ENCODE data around the gene NPLOC4. TPM values are rescaled to one million over a fixed set of nuclear protein-coding genes. Genes with fewer than 3 reads are reported as not detected.
A peak's percentile ranks its signal among the peaks of the same experiment; 100 is the strongest.
"Not testable (repeated sequence)": the region's sequence is repeated elsewhere in the genome, so short reads cannot be mapped to it uniquely, and the experiment has no call there.

NPLOC4 gene
- total RNA-seq, 1 experiment from 2014 or later = 131 TPM

DNA sequence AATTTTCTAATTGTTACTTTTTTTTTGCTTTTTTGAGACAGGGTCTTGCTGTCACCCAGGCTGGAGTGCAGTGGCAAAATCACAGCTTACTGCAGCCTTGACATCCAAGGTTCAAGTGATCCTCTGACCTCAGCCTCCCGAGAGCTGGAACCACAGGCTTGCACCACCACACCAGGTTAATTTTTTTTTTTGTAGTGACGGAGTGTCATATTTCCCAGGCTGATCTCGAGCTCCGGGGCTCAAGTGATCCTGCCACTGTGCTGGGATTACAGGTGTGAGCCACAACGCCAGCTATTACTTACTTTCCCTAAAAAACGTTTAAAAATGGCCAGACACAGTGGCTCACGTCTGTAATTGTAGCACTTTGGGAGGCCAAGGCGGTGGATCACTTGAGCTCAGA, 6.6 kb downstream of the NPLOC4 start:
- H3K4me1 ChIP-seq = no peaks in the 10 kb centered on the region

GRCh38 chr17:81621494-81622130, 15.3 kb downstream of the NPLOC4 start:
- no peak for DNase-seq
- H3K36me3 ChIP-seq = peaks cover 88% of the 10 kb centered on the region
- H3K27ac ChIP-seq = no peak overlapping the region

More for the DNA sequence above, 6.6 kb downstream of the NPLOC4 start:
- Histone ChIP-seq H3K9me3 (replicated peaks) (no peaks in the 10 kb centered on the region), H3K27ac (no peak overlapping the region), H3K27me3 (no peaks in the 10 kb centered on the region), H3K4me3 (no peak overlapping the region), H3K36me3 (peaks cover 63% of the 10 kb centered on the region)
- no peak for DNase-seq

DNA sequence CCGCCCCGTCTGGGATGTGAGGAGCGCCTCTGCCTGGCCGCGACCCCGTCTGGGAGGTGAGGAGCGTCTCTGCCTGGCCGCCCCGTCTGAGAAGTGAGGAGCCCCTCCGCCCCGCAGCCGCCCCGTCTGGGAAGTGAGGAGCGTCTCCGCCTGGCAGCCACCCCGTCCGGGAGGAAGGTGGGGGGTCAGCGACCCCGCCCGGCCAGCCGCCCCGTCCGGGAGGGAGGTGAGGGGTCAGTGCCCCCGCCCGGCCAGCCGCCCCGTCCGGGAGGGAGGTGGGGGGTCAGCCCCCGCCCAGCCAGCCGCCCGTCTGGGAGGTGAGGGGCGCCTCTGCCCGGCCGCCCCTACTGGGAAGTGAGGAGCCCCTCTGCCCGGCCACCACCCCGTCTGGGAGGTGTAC, 18.6 kb downstream of the NPLOC4 start:
- peaks cover 83% of the 10 kb centered on the region for H3K36me3 ChIP-seq
- H3K4me3 ChIP-seq; H3K9me3 ChIP-seq (replicated peaks); H3K4me1 ChIP-seq; H3K27me3 ChIP-seq; DNase-seq; H3K27ac ChIP-seq: not testable (repeated sequence)

More at GRCh38 chr17:81621494-81622130, 15.3 kb downstream of the NPLOC4 start:
- H3K4me1 ChIP-seq = no peaks in the 10 kb centered on the region
- H3K27me3 ChIP-seq = no peaks in the 10 kb centered on the region
- H3K9me3 ChIP-seq (replicated peaks) = no peaks in the 10 kb centered on the region
- H3K4me3 ChIP-seq = no peak overlapping the region

GRCh38 chr17:81616877-81617276, 20.0 kb downstream of the NPLOC4 start:
- no peak for DNase-seq
- Histone ChIP-seq H3K9me3 (replicated peaks) (no peaks in the 10 kb centered on the region), H3K27me3 (no peaks in the 10 kb centered on the region), H3K4me3 (no peak overlapping the region), H3K36me3 (peaks cover 83% of the 10 kb centered on the region), H3K4me1 (peaks cover 3% of the 10 kb centered on the region; the same call in 1 of the 2 replicates), H3K27ac (no peak overlapping the region)

GRCh38 chr17:81615401-81615930, 21.4 kb downstream of the NPLOC4 start:
- H3K9me3 ChIP-seq (replicated peaks) = no peaks in the 10 kb centered on the region
- H3K36me3 ChIP-seq = peaks cover 77% of the 10 kb centered on the region
- H3K4me3 ChIP-seq = no peak overlapping the region
- no peaks in the 10 kb centered on the region for H3K27me3 ChIP-seq
- no peak for DNase-seq
- no peak overlapping the region for H3K27ac ChIP-seq
- H3K4me1 ChIP-seq = peaks cover 3% of the 10 kb centered on the region; the same call in 1 of the 2 replicates

DNA sequence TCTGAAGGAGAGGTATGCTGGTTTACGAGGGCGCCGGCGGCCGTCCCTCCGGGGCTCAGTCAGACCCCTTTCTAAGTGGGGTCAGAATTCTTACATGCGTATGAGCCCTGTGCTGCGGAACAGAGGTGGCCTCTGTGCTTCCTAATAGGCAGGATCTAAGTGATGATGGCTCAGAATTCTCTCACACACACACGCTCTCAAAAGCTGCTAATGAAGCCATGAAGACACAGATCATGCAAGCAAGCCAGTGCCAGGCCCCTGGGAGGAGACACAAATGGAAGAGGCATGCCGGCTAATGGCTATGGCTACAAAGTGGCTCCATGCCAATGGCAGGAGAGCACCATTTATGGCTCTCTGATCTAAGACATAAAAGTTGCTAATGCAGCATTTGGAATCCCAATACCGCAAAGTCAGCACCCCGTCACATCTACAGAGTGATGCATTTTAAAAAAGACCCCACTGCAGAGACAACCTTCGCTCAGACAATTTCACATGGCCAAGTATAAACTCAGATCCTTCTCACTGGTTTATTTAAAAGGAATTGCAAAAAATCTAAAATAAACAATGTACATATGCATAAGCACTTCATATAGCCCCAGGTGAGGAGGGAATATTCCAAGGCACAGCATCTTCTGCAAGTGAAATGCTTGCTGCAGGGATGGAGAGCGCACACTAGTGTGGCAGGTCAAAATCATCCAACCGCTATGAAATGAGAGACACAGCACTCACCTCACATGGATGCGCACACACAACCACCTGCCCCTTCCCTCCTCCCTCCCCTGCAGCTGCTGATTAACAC, 24.5 kb downstream of the NPLOC4 start:
- peaks cover 87% of the 10 kb centered on the region for H3K36me3 ChIP-seq
- H3K9me3 ChIP-seq (replicated peaks) = no peaks in the 10 kb centered on the region
- H3K27ac ChIP-seq = no peak overlapping the region
- no peaks in the 10 kb centered on the region for H3K27me3 ChIP-seq
- H3K4me3 ChIP-seq = no peak overlapping the region
- peaks cover 3% of the 10 kb centered on the region; the same call in 1 of the 2 replicates for H3K4me1 ChIP-seq
- no peak for DNase-seq

DNA sequence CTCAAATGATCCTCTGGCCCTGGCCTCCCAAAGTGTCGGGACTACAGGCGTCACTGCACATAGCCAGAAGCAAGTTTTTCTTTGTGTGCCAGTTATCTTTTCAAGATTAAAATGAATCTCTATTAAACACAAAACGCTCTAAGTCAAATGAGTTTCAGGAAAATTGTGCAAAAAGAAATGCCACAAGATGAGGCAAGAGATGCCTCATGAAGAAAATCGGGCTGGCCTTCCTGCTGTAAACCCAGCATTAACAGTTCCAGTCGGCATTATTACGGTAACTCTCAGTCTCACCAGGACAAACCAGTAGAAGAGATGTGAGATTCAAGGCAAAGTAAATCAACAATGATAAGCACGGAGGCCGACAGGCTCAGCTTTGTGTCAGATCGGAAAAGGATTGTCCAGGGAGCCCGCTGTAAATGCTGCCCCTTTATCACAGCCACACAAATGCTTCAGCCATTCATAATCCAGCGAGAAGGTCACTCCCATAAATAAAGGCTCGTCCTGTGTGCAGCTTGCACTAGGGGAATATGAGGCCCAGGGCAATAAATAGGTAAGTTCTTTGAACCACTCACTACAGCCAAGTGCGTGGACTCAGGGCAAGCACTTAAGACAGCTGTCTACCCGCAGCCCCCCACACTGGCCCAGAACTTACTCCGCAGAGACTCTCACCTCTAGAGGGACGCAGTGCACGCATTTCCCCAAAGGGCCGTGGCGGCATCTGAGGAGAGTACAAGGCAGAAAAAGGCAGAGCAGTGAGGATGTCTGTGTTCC, 27.2 kb downstream of the NPLOC4 start:
- no peaks in the 10 kb centered on the region for H3K9me3 ChIP-seq (replicated peaks)
- no peaks in the 10 kb centered on the region for H3K27me3 ChIP-seq
- H3K4me1 ChIP-seq = peaks cover 3% of the 10 kb centered on the region; the same call in 1 of the 2 replicates
- no peak overlapping the region for H3K27ac ChIP-seq
- peaks cover 90% of the 10 kb centered on the region for H3K36me3 ChIP-seq
- no peak overlapping the region for H3K4me3 ChIP-seq
- no peak for DNase-seq

- Histone ChIP-seq H3K4me3 (no peak overlapping the region), H3K36me3 (peaks cover 91% of the 10 kb centered on the region), H3K4me1 (no peaks in the 10 kb centered on the region), H3K27ac (no peak overlapping the region), H3K9me3 (replicated peaks) (no peaks in the 10 kb centered on the region), H3K27me3 (no peaks in the 10 kb centered on the region)
- no peak for DNase-seq
Observed at GRCh38 chr17:81608605-81609004, 28.3 kb downstream of the NPLOC4 start.

- Histone ChIP-seq H3K27ac (no peak overlapping the region), H3K4me3 (no peak overlapping the region), H3K9me3 (replicated peaks) (no peaks in the 10 kb centered on the region), H3K27me3 (no peaks in the 10 kb centered on the region), H3K36me3 (peaks cover 91% of the 10 kb centered on the region), H3K4me1 (no peaks in the 10 kb centered on the region)
- DNase-seq = no peak
Observed at GRCh38 chr17:81608082-81608481, 28.8 kb downstream of the NPLOC4 start.

DNA sequence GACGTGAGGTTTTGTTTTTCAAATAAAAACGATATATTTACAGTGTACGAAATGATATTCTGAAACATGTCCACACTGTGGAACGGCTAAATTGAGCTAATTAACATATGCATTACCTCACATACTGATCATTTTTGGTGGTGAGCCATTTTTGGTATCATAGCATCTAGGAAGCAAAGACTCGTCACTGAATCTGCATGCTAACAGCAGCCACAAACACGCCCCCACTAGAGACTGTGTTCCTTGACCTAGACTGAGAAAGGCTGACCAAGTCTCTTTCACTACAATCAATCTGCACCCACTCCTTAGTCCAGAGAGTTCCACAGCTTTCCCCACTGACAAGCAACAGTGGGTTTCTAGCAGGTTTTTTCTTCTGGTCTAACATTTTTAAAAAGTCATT, 29.5 kb downstream of the NPLOC4 start:
- DNase-seq = no peak

DNA sequence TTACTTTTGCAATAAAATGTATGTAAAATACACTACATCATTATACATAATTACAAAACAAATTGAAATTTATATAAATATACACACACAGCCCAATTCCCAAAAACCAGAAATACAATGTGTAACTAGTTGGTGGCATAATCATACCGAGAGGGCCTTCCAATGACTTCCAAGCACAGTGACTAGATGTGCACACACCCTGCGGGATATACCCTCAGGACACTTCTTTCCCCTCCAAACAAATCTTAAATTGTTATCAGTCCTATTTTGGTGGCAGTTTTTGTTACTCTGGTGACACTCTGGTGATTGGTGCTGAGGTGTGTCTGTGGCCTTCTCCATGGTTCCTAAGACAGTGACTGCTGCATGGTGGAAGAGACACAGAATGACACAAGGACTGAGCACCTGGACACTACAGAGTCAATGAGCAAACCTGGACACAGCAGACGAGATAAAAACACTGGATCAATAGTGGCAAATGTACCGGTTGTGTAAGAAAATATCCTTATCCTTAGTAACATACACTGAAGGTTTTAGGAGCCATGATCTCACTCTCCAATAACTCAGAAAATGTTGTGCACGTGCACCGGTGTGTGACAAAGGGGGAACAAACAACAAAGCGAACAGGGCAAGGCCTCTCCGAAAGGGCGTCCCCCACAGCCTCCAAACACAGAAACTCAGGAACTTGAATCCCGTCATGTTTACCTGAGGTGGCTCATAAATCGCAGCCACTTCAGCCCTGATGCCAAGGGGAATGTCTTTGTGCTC, 32.9 kb downstream of the NPLOC4 start:
- Histone ChIP-seq H3K9me3 (replicated peaks) (no peaks in the 10 kb centered on the region), H3K4me3 (no peak overlapping the region), H3K4me1 (no peaks in the 10 kb centered on the region), H3K27ac (no peak overlapping the region), H3K36me3 (peaks cover 92% of the 10 kb centered on the region), H3K27me3 (no peaks in the 10 kb centered on the region)
- DNase-seq = no peak

More for the DNA sequence above, 29.5 kb downstream of the NPLOC4 start:
- Histone ChIP-seq H3K4me3 (no peak overlapping the region), H3K4me1 (no peaks in the 10 kb centered on the region), H3K27me3 (no peaks in the 10 kb centered on the region), H3K36me3 (peaks cover 90% of the 10 kb centered on the region), H3K9me3 (replicated peaks) (no peaks in the 10 kb centered on the region), H3K27ac (no peak overlapping the region)

DNA sequence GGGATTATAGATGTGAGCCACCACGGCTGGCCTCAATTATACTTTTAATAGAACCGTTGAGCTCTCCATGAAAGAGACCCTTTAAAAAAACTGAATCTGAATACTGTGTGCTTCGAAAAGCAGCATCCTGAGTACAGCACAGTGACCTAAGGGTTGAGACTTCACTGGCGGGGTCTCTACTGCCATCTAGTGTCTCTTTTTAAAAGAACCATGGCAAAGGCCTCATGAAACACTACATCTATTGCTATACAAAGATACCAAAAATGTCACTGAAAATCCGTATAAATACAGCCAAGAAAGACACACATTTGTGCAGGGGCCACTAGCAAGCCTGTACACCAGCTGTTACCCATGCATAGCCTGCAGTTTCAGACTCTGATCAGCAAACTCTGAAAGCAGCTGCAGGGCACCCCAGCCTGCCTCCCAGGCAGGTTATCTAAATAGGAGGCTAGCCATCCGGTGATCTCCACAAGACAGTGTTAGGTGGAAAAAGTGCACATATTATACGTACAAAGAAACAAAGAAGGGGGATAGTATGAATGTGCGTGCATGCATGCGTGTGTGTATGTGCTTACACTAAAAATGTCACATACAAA, 35.3 kb downstream of the NPLOC4 start:
- Histone ChIP-seq H3K36me3 (peaks cover 90% of the 10 kb centered on the region), H3K9me3 (replicated peaks) (no peaks in the 10 kb centered on the region), H3K4me1 (no peaks in the 10 kb centered on the region), H3K4me3 (no peak overlapping the region), H3K27ac (no peak overlapping the region), H3K27me3 (no peaks in the 10 kb centered on the region)
- peak; percentile 73 to 93 for DNase-seq

GRCh38 chr17:81599719-81600486, 37.0 kb downstream of the NPLOC4 start:
- H3K9me3 ChIP-seq (replicated peaks) = no peaks in the 10 kb centered on the region
- no peaks in the 10 kb centered on the region for H3K4me1 ChIP-seq
- no peak overlapping the region for H3K4me3 ChIP-seq
- H3K36me3 ChIP-seq = peaks cover 89% of the 10 kb centered on the region
- DNase-seq = no peak
- no peaks in the 10 kb centered on the region for H3K27me3 ChIP-seq
- H3K27ac ChIP-seq = no peak overlapping the region
